Measurements from ENCODE around the gene POR. TPM values are rescaled to one million over a fixed set of nuclear protein-coding genes. Genes with fewer than 3 reads are reported as not detected.

The POR gene
- total RNA-seq, 1 experiment from 2014 or later: 151 TPM

DNA sequence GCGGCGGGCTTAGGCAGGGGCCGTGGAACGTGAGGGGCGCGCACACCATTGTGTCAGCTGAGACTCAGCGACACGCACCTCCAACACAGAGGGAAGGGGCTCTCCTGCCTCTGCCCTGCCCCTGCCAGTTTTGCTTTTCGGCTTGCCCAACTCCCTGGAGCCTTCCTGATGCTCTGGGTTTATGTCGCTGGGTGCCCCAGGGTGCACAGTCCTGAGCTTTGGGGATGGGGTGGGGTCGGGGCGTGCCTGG is 66.2 kb downstream of the POR start:
- H3K9me3 Mint-ChIP-seq: no peaks in the 10 kb centered on the region
- no peak overlapping the region for H3K4me3 Mint-ChIP-seq
- DNase-seq (ENCODE audit: low spot score) (no peak), ATAC-seq (no peak)
- H3K27me3 Mint-ChIP-seq (ENCODE audit: low read depth): no peaks in the 10 kb centered on the region
- peaks cover 8% of the 10 kb centered on the region for H3K36me3 Mint-ChIP-seq
- CTCF ChIA-PET: interaction anchor here (1.4 kb wide), 1 partner anchor 9 kb away, joined by 5 read pairs; no protein-coding TSS in a partner anchor
- no peak overlapping the region for H3K27ac Mint-ChIP-seq
- POLR2A ChIA-PET: no interaction called here
- no peaks in the 10 kb centered on the region for H3K4me1 Mint-ChIP-seq
- no peak for TF ChIP-seq NFE2L1 (CRISPR knock-in tag; IDR thresholded peaks at IDR 0.05)
- no peak for TF ChIP-seq E2F5 (CRISPR knock-in tag; IDR thresholded peaks at IDR 0.05)
- no peak for TF ChIP-seq ATF6 (CRISPR knock-in tag; IDR thresholded peaks at IDR 0.05)
- TF ChIP-seq, protein P1, sequence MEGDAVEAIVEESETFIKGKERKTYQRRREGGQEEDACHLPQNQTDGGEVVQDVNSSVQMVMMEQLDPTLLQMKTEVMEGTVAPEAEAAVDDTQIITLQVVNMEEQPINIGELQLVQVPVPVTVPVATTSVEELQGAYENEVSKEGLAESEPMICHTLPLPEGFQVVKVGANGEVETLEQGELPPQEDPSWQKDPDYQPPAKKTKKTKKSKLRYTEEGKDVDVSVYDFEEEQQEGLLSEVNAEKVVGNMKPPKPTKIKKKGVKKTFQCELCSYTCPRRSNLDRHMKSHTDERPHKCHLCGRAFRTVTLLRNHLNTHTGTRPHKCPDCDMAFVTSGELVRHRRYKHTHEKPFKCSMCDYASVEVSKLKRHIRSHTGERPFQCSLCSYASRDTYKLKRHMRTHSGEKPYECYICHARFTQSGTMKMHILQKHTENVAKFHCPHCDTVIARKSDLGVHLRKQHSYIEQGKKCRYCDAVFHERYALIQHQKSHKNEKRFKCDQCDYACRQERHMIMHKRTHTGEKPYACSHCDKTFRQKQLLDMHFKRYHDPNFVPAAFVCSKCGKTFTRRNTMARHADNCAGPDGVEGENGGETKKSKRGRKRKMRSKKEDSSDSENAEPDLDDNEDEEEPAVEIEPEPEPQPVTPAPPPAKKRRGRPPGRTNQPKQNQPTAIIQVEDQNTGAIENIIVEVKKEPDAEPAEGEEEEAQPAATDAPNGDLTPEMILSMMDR (IDR thresholded peaks at IDR 0.05): no peak
- TF ChIP-seq OVOL2 (CRISPR knock-in tag; IDR thresholded peaks at IDR 0.05; ENCODE audit: borderline replicate concordance): no peak
- no peak for TF ChIP-seq ERG (CRISPR knock-in tag; IDR thresholded peaks at IDR 0.05)
- TF ChIP-seq SMAD3 (CRISPR knock-in tag; IDR thresholded peaks at IDR 0.05; ENCODE audit: borderline replicate concordance): no peak
- TF ChIP-seq ATF1 (CRISPR knock-in tag; IDR thresholded peaks at IDR 0.05): no peak
- no peak for TF ChIP-seq ZNF263 (CRISPR knock-in tag; IDR thresholded peaks at IDR 0.05; ENCODE audit: low read depth)
- TF ChIP-seq, protein P2, sequence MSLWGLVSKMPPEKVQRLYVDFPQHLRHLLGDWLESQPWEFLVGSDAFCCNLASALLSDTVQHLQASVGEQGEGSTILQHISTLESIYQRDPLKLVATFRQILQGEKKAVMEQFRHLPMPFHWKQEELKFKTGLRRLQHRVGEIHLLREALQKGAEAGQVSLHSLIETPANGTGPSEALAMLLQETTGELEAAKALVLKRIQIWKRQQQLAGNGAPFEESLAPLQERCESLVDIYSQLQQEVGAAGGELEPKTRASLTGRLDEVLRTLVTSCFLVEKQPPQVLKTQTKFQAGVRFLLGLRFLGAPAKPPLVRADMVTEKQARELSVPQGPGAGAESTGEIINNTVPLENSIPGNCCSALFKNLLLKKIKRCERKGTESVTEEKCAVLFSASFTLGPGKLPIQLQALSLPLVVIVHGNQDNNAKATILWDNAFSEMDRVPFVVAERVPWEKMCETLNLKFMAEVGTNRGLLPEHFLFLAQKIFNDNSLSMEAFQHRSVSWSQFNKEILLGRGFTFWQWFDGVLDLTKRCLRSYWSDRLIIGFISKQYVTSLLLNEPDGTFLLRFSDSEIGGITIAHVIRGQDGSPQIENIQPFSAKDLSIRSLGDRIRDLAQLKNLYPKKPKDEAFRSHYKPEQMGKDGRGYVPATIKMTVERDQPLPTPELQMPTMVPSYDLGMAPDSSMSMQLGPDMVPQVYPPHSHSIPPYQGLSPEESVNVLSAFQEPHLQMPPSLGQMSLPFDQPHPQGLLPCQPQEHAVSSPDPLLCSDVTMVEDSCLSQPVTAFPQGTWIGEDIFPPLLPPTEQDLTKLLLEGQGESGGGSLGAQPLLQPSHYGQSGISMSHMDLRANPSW (CRISPR knock-in tag; conservative IDR thresholded peaks at IDR 0.05; ENCODE audit: low read depth): no peak
- TF ChIP-seq, protein P3, sequence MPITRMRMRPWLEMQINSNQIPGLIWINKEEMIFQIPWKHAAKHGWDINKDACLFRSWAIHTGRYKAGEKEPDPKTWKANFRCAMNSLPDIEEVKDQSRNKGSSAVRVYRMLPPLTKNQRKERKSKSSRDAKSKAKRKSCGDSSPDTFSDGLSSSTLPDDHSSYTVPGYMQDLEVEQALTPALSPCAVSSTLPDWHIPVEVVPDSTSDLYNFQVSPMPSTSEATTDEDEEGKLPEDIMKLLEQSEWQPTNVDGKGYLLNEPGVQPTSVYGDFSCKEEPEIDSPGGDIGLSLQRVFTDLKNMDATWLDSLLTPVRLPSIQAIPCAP (CRISPR knock-in tag; IDR thresholded peaks at IDR 0.05): no peak
- TF ChIP-seq ZNF232 (CRISPR knock-in tag; IDR thresholded peaks at IDR 0.05): no peak
- no peak for TF ChIP-seq ELF4 (CRISPR knock-in tag; IDR thresholded peaks at IDR 0.05; ENCODE audit: low read depth)
- no peak for TF ChIP-seq EMX1 (CRISPR knock-in tag; IDR thresholded peaks at IDR 0.05)

DNA sequence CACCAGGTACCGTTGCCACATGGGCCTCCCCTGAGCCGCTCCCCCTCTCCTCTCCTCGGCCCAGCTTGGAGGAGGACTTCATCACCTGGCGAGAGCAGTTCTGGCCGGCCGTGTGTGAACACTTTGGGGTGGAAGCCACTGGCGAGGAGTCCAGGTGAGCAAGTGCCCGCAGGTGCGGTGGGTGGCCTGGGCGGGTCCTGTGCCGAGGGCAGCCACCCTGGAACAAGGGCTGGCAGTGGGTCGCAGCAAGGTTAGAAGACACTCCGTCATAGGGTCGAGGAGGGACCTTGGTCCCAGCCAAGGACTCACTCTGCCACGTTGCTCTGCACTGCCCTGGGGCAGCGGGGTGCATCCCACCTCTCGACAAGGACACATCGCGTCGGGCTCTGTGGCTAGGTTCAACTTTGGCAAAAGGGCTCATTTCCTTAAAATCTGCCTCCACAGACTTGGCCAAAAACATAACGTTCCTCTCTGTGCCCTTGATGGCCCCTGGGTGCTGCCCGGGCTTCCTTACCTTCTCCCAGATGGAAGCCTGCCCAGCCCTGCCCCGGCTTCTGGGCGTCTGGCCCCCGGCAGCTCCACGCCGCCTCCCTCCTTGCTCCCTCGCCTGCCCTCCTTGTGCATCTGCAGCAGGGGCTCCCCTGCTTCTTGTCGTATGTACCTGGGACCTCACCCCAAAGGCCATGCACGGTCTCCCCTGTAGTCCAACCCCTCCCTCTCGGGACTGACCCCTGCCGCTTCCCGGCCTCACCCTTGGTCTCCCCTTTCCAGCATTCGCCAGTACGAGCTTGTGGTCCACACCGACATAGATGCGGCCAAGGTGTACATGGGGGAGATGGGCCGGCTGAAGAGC is 66.7 kb downstream of the POR start:
- DNase-seq (ENCODE audit: low spot score): no peak
- CTCF ChIA-PET: interaction anchor here (0.8 to 1.4 kb wide), 3 partner anchors 9 to 38 kb away, joined by 3 to 5 read pairs (median 3); no protein-coding TSS in a partner anchor
- ATAC-seq: no peak
- H3K36me3 Mint-ChIP-seq: peaks cover 10% of the 10 kb centered on the region
- POLR2A ChIA-PET: no interaction called here
- H3K4me3 Mint-ChIP-seq: no peak overlapping the region
- no peak overlapping the region for H3K27ac Mint-ChIP-seq
- H3K9me3 Mint-ChIP-seq: no peaks in the 10 kb centered on the region
- no peaks in the 10 kb centered on the region for H3K27me3 Mint-ChIP-seq (ENCODE audit: low read depth)
- H3K4me1 Mint-ChIP-seq: no peaks in the 10 kb centered on the region
- TF ChIP-seq ZBTB21 (CRISPR knock-in tag; IDR thresholded peaks at IDR 0.05; ENCODE audit: borderline replicate concordance): no peak
- no peak for TF ChIP-seq OVOL2 (CRISPR knock-in tag; IDR thresholded peaks at IDR 0.05; ENCODE audit: borderline replicate concordance)
- TF ChIP-seq E2F4 (CRISPR knock-in tag; IDR thresholded peaks at IDR 0.05; ENCODE audit: borderline replicate concordance, low read depth): no peak
- TF ChIP-seq, protein P1 (IDR thresholded peaks at IDR 0.05): no peak
- TF ChIP-seq GABPB1 (CRISPR knock-in tag; IDR thresholded peaks at IDR 0.05): no peak

Measured in WTC11 (cell line).